SW 1271 (cell line): ENCODE results near the gene ADAM15.

ENCODE experiments used
- DNase-seq, 2 experiments: peaks; one replicate each; lab custom pipeline; 2025; lab: John Stamatoyannopoulos, UW

Gene ADAM15

GRCh38 chr1:155072531-155073289, 21.6 kb downstream of the ADAM15 start:
- DNase-seq = no peak

GRCh38 chr1:155073377-155074242, 22.5 kb downstream of the ADAM15 start:
- no peak for DNase-seq

- DNase-seq = no peak
These were observed 24.4 kb downstream of the ADAM15 start for GRCh38 chr1:155075535-155075934.

GRCh38 chr1:155076371-155076770, 25.3 kb downstream of the ADAM15 start:
- DNase-seq = no peak

- DNase-seq = no peak
These were observed 26.2 kb downstream of the ADAM15 start for GRCh38 chr1:155077346-155077745.

GRCh38 chr1:155077758-155078445, 26.8 kb downstream of the ADAM15 start:
- no peak for DNase-seq

- DNase-seq = peak in 1 of 2 experiments; percentile 17
These were observed 27.5 kb downstream of the ADAM15 start, which contains the start of gene EFNA3 for GRCh38 chr1:155078469-155079209. TSS of gene EFNA3 (plus strand) at chr1:155078837. CDS start at chr1:155078942, 105 bp downstream.

- no peak for DNase-seq
These were observed 28.0 kb downstream of the ADAM15 start for GRCh38 chr1:155079210-155079486.

GRCh38 chr1:155079487-155080311, 28.6 kb downstream of the ADAM15 start:
- no peak for DNase-seq

- no peak for DNase-seq
These were observed 29.5 kb downstream of the ADAM15 start for GRCh38 chr1:155080312-155081228.

- DNase-seq = no peak
These were observed 30.6 kb downstream of the ADAM15 start for GRCh38 chr1:155081472-155082300.

GRCh38 chr1:155082301-155083051, 31.4 kb downstream of the ADAM15 start:
- DNase-seq = no peak

GRCh38 chr1:155083052-155083541, 32.0 kb downstream of the ADAM15 start:
- DNase-seq = no peak

- DNase-seq = peak; percentile 19 to 25
These were observed 33.0 kb downstream of the ADAM15 start for GRCh38 chr1:155083865-155084721.

- DNase-seq = peak; percentile 71 to 83
These were observed 33.8 kb downstream of the ADAM15 start for GRCh38 chr1:155084722-155085503.

GRCh38 chr1:155085504-155086127, 34.5 kb downstream of the ADAM15 start:
- peak in 1 of 2 experiments; percentile 38 for DNase-seq
